Erythroblast (primary cell): ENCODE measurements around the gene FBXO42.

Source experiments
- DNase-seq, 2 experiments: peaks; one replicate each; lab custom pipeline; 2025; lab: John Stamatoyannopoulos, UW
- GATA1 ChIP-seq: IDR thresholded peaks from 2 replicates; pipeline ENCODE4 v1.6.1; 2011; ENCODE audit warnings: low read depth, mild to moderate bottlenecking, control low read depth, low read length, moderate library complexity
- POLR2A ChIP-seq: IDR thresholded peaks from 2 replicates; pipeline ENCODE4 v1.6.1; 2011; ENCODE audit warnings: mild to moderate bottlenecking, low read length

FBXO42 gene

GRCh38 chr1:16204216-16204615, 148.1 kb downstream of the FBXO42 start:
- no peak for DNase-seq
- TF ChIP-seq GATA1 (no peak), POLR2A (no peak)

- no peak for DNase-seq
- no peak for TF ChIP-seq GATA1
- no peak for TF ChIP-seq POLR2A
Observed at GRCh38 chr1:16203550-16203949, 148.7 kb downstream of the FBXO42 start.

GRCh38 chr1:16202281-16203210, 149.7 kb downstream of the FBXO42 start:
- TF ChIP-seq GATA1 (no peak), POLR2A (no peak)
- DNase-seq: no peak

- DNase-seq: no peak
- no peak for TF ChIP-seq GATA1
Observed at GRCh38 chr1:16199700-16200099, 152.6 kb downstream of the FBXO42 start.

- TF ChIP-seq GATA1 (no peak), POLR2A (no peak)
- DNase-seq: no peak
Observed at GRCh38 chr1:16199157-16199501, 153.2 kb downstream of the FBXO42 start.

GRCh38 chr1:16198444-16199156, 153.7 kb downstream of the FBXO42 start:
- no peak for TF ChIP-seq GATA1
- no peak for TF ChIP-seq POLR2A
- DNase-seq: no peak

GRCh38 chr1:16196874-16197273, 155.4 kb downstream of the FBXO42 start:
- TF ChIP-seq GATA1: no peak
- TF ChIP-seq POLR2A: no peak
- no peak for DNase-seq
